Right renal pelvis (tissue), 4 donors: ENCODE data around the gene PRSS8. TPM values are rescaled to one million over a fixed set of nuclear protein-coding genes. Genes with fewer than 3 reads are reported as not detected.
"Not testable (repeated sequence)": the region's sequence is repeated elsewhere in the genome, so short reads cannot be mapped to it uniquely, and the experiment has no call there.

Experiments
- DNase-seq, 4 donors: peaks; one replicate each; pipeline ENCODE4 v3.0.0-alpha.2; 2013; ENCODE audit warnings: low read depth in 4 of 4, low spot score in 3 of 4, missing footprints in 1 of 4
- polyA plus RNA-seq, 4 donors: library from polyadenylated mRNA; unstranded; fragments of 120-200 nt; gene quantifications; one replicate each; pipeline ENCODE4 v1.2.1, GENCODE V29; 2013; ENCODE audit not compliant: insufficient read length in 4 of 4

The PRSS8 gene
- polyA plus RNA-seq: 10 to 100 TPM; 58.9 to 87.4 (median 63.5) TPM

GRCh38 chr16:31135535-31136286 is at the start of gene PRSS8:
PRSS8 (minus strand) TSS chr16:31135727; CDS start chr16:31135498, 229 bp downstream.
- DNase-seq: no peak

GRCh38 chr16:31184888-31185287 is 49.4 kb upstream of the PRSS8 start:
- no peak for DNase-seq

GRCh38 chr16:31183432-31184428 is 48.2 kb upstream of the PRSS8 start:
- no peak for DNase-seq

GRCh38 chr16:31182391-31182790 is 46.9 kb upstream of the PRSS8 start:
- DNase-seq: no peak

GRCh38 chr16:31181102-31181830 is 45.7 kb upstream of the PRSS8 start:
- no peak for DNase-seq

- peak; percentile 88 to 96 (median 90) for DNase-seq
These were observed 44.4 kb upstream of the PRSS8 start, which contains the start of gene FUS for GRCh38 chr16:31179747-31180459. FUS (plus strand) TSS chr16:31180139; CDS start chr16:31180215, 76 bp downstream.

- no peak for DNase-seq
These were observed 43.8 kb upstream of the PRSS8 start for GRCh38 chr16:31179219-31179746.

GRCh38 chr16:31177136-31177535 is 41.6 kb upstream of the PRSS8 start:
- no peak for DNase-seq

GRCh38 chr16:31170048-31170447 is 34.5 kb upstream of the PRSS8 start:
- DNase-seq: not testable (repeated sequence)

- DNase-seq: no peak
These were observed 33.3 kb upstream of the PRSS8 start for GRCh38 chr16:31168848-31169247.

GRCh38 chr16:31167315-31167714 is 31.8 kb upstream of the PRSS8 start:
- DNase-seq: no peak

GRCh38 chr16:31157136-31157535 is 21.6 kb upstream of the PRSS8 start:
- no peak for DNase-seq

- not testable (repeated sequence) for DNase-seq
These were observed 15.4 kb upstream of the PRSS8 start for GRCh38 chr16:31150976-31151375.

- DNase-seq: no peak
These were observed 14.7 kb upstream of the PRSS8 start, which contains the start of gene PRSS36 for GRCh38 chr16:31149894-31150890. PRSS36 (minus strand) TSS chr16:31150066; CDS start chr16:31150035, 31 bp downstream.

- no peak for DNase-seq
These were observed 13.8 kb upstream of the PRSS8 start for GRCh38 chr16:31149332-31149731.

GRCh38 chr16:31148896-31149295 is 13.4 kb upstream of the PRSS8 start:
- DNase-seq: no peak

- no peak for DNase-seq
These were observed 12.8 kb upstream of the PRSS8 start for GRCh38 chr16:31148281-31148728.

GRCh38 chr16:31147574-31147973 is 12.0 kb upstream of the PRSS8 start:
- DNase-seq: no peak
